Parathyroid adenoma (tissue), 2 donors: Measurements from ENCODE around the gene TMEM63A.

Experiments used
- H2AFZ ChIP-seq: fragments of 300-600 bp; sonication (generic); one replicate; pipeline ENCODE4 v1.7.0; 2017; ENCODE audit warnings: antibody characterized with exemption, mild to moderate bottlenecking
- H3K27ac ChIP-seq: fragments of 300-600 bp; sonication (generic); one replicate; pipeline ENCODE4 v1.7.0; 2017
- H3K27me3 ChIP-seq: fragments of 300-600 bp; sonication (generic); one replicate; pipeline ENCODE4 v1.7.0; 2017; ENCODE audit warnings: low read length; ENCODE audit not compliant: control insufficient read depth, insufficient read depth
- H3K36me3 ChIP-seq: fragments of 300-600 bp; sonication (generic); one replicate; pipeline ENCODE4 v1.7.0; 2017; ENCODE audit warnings: low read length; ENCODE audit not compliant: control insufficient read depth, insufficient read depth
- H3K4me1 ChIP-seq: fragments of 300-600 bp; sonication (generic); one replicate; pipeline ENCODE4 v1.7.0; 2017; ENCODE audit warnings: control low read depth
- H3K4me2 ChIP-seq: fragments of 300-600 bp; sonication (generic); one replicate; pipeline ENCODE4 v1.7.0; 2017; ENCODE audit warnings: low read length
- H3K4me3 ChIP-seq: fragments of 300-600 bp; sonication (generic); one replicate; pipeline ENCODE4 v1.7.0; 2017; ENCODE audit warnings: low read depth, low read length
- H3K79me2 ChIP-seq: fragments of 300-600 bp; sonication (generic); one replicate; pipeline ENCODE4 v1.7.0; 2017; ENCODE audit warnings: control low read depth
- H3K9ac ChIP-seq: fragments of 300-600 bp; sonication (generic); one replicate; pipeline ENCODE4 v1.7.0; 2017; ENCODE audit warnings: mild to moderate bottlenecking
- H3K9me3 ChIP-seq: fragments of 300-600 bp; sonication (generic); one replicate; pipeline ENCODE4 v1.7.0; 2017; ENCODE audit warnings: low read length; ENCODE audit not compliant: control insufficient read depth
- TF ChIP-seq, protein P1 (sequence below): fragments of 300-600 bp; sonication (generic); IDR thresholded peaks from one replicate; pipeline ENCODE4 v1.7.0; 2017; ENCODE audit warnings: antibody characterized with exemption, mild to moderate bottlenecking
- donor health status: primary hyperparathyroidism.

Gene TMEM63A

DNA sequence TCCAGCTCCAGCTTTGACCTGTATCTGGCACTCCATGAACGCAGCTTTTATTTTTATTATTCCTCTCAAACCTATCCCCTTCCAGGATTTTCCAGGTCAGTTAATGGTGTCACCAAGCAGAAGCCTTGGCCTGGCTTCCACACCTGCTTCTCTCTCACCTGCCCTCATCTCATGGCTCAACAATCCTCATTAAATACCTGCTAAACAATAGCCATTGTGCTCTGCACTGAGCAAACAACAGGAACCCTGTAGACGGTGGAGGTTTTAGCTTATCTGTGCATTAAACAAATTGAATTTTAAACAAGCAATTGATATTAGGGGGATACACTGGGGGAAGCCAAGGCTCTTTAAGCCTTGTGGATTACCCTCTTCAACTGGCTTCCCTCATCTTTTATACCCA lies 26.6 kb upstream of the TMEM63A start:
- H3K36me3 ChIP-seq: no peaks in the 10 kb centered on the region
- H3K9ac ChIP-seq: no peak overlapping the region
- H3K4me2 ChIP-seq: no peak overlapping the region
- no peaks in the 10 kb centered on the region for H3K9me3 ChIP-seq
- H3K27ac ChIP-seq: no peak overlapping the region
- no peaks in the 10 kb centered on the region for H3K4me1 ChIP-seq
- H3K4me3 ChIP-seq: no peak overlapping the region
- no peaks in the 10 kb centered on the region for H3K79me2 ChIP-seq
- TF ChIP-seq, protein P1, sequence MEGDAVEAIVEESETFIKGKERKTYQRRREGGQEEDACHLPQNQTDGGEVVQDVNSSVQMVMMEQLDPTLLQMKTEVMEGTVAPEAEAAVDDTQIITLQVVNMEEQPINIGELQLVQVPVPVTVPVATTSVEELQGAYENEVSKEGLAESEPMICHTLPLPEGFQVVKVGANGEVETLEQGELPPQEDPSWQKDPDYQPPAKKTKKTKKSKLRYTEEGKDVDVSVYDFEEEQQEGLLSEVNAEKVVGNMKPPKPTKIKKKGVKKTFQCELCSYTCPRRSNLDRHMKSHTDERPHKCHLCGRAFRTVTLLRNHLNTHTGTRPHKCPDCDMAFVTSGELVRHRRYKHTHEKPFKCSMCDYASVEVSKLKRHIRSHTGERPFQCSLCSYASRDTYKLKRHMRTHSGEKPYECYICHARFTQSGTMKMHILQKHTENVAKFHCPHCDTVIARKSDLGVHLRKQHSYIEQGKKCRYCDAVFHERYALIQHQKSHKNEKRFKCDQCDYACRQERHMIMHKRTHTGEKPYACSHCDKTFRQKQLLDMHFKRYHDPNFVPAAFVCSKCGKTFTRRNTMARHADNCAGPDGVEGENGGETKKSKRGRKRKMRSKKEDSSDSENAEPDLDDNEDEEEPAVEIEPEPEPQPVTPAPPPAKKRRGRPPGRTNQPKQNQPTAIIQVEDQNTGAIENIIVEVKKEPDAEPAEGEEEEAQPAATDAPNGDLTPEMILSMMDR: no peak
- no peaks in the 10 kb centered on the region for H3K27me3 ChIP-seq
- no peak overlapping the region for H2AFZ ChIP-seq

DNA sequence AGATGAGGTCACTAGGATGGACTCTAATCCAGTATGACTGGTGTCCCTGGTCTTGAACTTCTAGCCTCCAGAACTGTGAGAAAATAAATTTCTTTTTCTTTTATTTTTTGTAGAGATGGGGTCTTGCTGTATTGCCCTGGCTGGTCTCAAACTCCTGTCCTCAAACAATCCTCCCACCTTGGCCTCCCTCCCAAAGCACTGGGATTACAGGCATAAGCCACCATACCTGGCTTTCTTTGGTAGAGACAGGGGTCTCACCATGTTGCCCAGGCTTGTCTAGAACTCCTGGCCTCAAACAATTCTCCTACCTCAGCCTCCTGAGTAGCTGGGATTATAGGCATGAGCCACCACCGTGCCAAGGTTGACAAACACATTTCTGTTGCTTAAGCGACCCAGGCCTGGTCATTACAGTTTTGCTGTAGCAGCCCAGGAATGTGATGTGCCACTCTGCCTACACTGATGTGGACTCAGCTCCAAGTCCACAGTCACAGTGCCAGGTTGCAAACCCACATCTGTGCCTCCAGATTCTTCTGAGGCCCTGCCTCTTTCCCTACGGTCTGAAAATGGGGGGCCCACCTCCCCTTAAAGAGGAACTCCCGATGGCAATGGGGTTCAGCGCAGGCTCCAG lies 25.9 kb upstream of the TMEM63A start:
- Histone ChIP-seq H3K4me3 (no peak overlapping the region), H3K4me1 (no peaks in the 10 kb centered on the region), H3K79me2 (no peaks in the 10 kb centered on the region), H3K27ac (no peak overlapping the region), H3K9ac (no peak overlapping the region), H3K9me3 (no peaks in the 10 kb centered on the region), H3K27me3 (no peaks in the 10 kb centered on the region), H2AFZ (no peak overlapping the region), H3K36me3 (no peaks in the 10 kb centered on the region), H3K4me2 (no peak overlapping the region)
- TF ChIP-seq, protein P1: no peak

DNA sequence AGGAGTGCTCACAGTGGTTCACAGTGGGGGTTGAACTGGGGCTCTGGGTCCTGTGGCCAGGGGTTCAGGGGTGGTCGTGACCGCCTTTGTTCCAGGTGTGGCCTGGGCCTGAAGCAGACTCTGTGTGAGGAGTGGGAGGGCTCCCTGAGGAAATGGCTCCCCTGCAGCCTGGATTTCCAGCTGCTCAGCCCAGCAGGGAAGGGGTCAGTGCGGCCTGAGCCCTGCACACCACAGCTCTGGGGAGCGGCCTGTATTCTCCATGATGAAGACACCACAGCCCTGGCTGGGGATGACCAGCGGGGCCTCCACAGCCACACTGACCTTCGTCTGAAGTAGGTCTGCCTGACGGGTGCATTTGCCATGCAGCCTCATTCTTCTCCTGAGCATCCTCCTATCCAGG lies 25.2 kb upstream of the TMEM63A start:
- TF ChIP-seq, protein P1: no peak

GRCh38 chr1:225906467-225906866 lies 24.3 kb upstream of the TMEM63A start:
- no peaks in the 10 kb centered on the region for H3K9me3 ChIP-seq
- H3K4me3 ChIP-seq: no peak overlapping the region
- TF ChIP-seq, protein P1: no peak
- H3K4me1 ChIP-seq: no peaks in the 10 kb centered on the region
- H3K27ac ChIP-seq: no peak overlapping the region
- H3K36me3 ChIP-seq: no peaks in the 10 kb centered on the region
- H3K9ac ChIP-seq: no peak overlapping the region
- H3K79me2 ChIP-seq: no peaks in the 10 kb centered on the region
- H3K4me2 ChIP-seq: no peak overlapping the region
- no peak overlapping the region for H2AFZ ChIP-seq
- H3K27me3 ChIP-seq: no peaks in the 10 kb centered on the region

More for the DNA sequence above, 25.2 kb upstream of the TMEM63A start:
- Histone ChIP-seq H3K4me3 (no peak overlapping the region), H3K9ac (no peak overlapping the region), H3K4me2 (no peak overlapping the region), H3K27me3 (no peaks in the 10 kb centered on the region), H3K9me3 (no peaks in the 10 kb centered on the region), H3K27ac (no peak overlapping the region), H3K4me1 (no peaks in the 10 kb centered on the region), H3K79me2 (no peaks in the 10 kb centered on the region), H3K36me3 (no peaks in the 10 kb centered on the region), H2AFZ (no peak overlapping the region)

DNA sequence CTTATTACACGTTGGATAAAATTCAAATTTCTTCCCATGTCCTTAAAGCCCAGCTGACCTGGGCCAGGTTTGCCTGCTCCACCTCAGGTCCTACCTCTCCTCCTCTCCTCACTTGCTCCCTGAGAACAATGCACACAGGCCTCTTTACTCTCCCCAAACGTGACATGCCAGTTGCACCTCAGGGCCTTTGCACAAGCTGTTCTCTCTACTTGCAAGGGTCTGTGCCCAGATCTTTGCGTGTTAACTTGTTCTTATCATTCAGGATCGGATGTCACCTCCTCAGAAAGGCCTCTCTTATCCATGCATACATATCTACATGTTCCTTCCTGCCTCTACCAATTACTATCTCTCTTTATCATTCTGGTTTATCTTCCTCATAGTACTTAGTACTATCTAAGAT lies 21.4 kb upstream of the TMEM63A start:
- TF ChIP-seq, protein P1: no peak
- Histone ChIP-seq H3K4me1 (no peaks in the 10 kb centered on the region), H3K4me2 (no peak overlapping the region), H3K27me3 (no peaks in the 10 kb centered on the region), H2AFZ (no peak overlapping the region), H3K36me3 (no peaks in the 10 kb centered on the region), H3K4me3 (no peak overlapping the region), H3K27ac (no peak overlapping the region), H3K9me3 (no peaks in the 10 kb centered on the region), H3K79me2 (no peaks in the 10 kb centered on the region), H3K9ac (no peak overlapping the region)
